GM18517 (cell line): ENCODE data around the gene ADAM11.

Experiments
- ATAC-seq: cut with Tn5 transposase; IDR thresholded peaks from one replicate; pipeline ENCODE4 v1.9.1; 2021; ENCODE audit warnings: mild to moderate bottlenecking, moderate library complexity; ENCODE audit not compliant: unreplicated experiment

Gene ADAM11

DNA sequence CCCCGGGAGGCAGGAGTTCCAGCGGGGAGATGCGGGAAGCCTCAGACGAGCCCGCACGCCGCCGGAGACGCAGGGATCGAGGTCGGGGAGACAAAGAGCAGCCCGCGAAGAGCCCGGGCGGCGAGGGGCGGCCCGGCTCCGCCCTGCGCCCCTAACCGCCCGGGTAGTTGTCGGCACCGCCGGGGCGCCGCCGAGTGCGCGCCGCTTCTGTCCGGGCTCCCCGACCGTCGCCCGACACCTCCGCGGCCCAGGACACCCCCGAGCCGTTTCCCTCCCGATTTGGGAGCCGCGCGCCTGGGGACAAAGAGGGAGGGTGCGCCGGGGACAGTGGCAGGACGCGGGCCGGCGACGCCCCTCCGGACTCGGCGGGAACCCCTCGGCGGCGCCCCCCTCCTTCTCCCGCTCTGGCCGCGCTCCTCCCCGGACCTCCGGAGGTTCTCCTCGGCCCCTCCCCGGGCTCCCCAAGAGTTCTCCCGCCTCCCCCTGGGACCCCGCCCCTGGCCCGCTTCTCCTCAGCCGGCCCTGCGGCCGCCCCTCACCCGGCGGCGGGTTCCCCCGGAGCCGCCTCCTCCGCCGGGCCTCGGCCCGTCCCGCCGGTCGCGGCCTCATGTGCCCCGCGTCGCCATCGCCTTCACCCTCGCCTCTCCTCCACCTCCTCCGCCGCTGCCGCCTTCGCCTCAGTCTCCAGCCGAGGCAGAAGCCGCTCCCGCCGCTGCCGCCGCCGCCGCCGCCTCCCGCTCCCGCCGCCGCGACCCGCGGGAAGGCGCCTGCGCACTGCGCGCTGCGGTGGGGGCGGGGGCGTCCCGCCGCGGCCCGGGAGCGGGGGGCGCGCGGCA lies 71.0 kb downstream of the ADAM11 start, which contains the start of gene GJC1:
TSS of gene GJC1 (minus strand) at position 765 of the 836 bp plus-strand sequence. CDS start 24,470 bp downstream, outside the sequence.
- ATAC-seq = no peak

DNA sequence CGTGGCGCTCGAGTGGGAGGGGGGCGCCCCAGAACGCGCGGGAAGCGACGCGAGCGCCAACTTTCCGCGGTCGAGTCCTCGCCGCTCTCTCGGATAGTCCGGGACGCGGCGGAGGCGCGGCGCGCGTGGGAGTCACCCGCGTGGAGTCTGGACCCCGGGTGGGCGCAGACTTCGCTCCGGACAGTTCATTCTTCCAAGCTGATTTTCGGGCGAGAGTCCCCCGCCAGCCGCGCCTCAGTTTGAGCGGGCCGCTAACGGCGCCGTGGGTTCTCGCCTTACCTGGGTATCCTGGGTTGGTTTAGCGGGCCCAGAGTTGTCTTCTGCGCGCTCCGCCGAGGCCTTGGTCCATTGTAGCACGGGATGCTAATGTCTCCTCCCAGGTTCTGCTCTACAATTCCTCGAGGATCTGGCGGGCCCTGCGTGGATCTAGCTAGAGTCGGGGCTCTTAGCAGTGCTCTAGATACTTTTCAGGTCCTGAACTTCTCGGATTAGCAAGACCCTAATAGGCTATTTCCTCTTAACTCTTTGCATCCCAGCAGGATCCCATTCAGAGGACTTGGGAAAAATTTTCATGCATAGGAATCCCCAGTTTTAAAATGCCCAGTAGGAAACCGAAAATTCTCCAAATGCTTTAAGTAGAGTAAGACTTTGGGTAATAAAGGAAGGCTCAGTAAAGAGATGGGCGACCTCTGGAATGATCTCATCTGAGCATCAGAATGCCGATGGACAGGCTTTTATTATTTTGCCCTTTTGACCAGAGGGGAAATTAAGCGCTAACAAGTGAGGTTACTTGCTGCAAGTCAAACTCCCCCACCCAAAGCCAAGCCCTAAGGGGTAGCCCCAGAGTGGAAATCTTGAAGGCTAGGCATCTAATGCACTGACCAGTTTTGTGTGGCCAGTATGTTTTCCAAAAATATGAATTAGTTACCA lies 71.8 kb downstream of the ADAM11 start:
- no peak for ATAC-seq

DNA sequence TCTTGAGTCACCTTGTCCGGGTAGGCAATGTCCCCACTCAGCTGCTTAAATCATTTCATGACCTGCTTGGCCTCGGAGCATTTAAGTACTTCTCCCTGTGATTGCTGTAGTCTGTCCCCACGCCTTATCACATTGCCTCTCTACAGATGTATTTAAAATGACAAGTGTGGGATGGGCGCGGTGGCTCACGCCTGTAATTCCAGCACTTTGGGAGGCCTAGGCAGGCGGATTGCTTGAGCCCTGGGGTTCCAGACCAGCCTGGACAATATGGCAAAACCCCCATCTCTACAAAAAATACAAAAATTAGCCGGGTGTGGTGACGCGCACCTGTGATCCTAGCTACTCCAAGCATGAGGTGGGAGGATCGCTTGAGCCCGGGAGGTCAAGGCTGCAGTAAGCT lies 72.6 kb downstream of the ADAM11 start:
- no peak for ATAC-seq
